NCI-H2029 treated with DMSO at 0.1 percent for 48 hours (cell line): ENCODE measurements around the gene OPN1SW.

Experiments used
- DNase-seq: peaks from one replicate; lab custom pipeline; 2025; lab: John Stamatoyannopoulos, UW

The OPN1SW gene

DNA sequence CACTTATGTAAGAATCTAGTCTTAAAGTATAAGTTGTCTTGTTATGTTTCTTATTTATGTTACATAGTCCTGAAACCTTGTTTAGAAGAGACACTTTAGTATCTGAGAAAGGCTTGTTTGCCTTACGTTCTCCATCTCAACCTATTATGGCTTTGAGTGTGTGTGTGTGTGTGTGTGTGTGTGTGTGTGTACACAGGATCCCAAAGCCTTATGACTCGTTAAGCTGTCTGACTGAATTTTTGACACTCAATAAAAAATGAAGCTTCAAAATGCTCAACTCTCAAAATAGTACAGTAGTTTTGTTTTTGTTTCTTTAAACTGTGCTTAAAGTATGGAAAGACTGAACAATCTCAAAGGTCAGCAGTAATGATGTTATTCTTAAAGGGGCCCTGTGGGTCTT lies 18.4 kb downstream of the OPN1SW start:
- no peak for DNase-seq

DNA sequence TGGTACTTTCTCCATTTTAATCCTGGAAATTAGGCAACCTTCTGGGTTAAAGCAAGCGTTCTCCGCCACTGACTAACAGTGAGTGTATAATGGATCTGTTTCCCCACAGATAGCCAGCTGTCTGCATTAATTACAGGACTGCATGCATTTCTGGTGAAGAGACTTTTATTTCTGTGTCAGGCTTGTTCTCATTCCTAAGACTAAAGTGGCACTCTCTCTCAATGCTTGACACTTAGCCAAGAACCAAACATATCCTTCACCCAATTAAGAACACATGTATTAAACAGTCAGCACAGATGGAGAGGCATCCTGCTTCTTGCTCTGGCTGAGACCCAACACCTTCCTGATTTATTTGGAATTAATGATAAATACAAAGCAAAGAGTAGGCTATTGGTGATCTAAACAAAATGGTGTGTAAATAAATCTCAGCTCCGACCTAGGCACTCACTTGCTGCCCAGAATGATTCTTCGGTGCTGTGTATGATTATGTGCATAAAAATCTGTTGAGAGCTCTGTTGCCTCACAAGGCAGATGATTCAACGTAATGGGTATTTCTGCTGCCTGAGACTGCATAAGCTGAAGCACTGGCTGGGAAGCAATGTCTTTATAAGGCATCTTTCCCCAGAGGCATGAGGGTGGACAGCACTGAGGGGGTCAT lies 19.6 kb downstream of the OPN1SW start:
- no peak for DNase-seq

DNA sequence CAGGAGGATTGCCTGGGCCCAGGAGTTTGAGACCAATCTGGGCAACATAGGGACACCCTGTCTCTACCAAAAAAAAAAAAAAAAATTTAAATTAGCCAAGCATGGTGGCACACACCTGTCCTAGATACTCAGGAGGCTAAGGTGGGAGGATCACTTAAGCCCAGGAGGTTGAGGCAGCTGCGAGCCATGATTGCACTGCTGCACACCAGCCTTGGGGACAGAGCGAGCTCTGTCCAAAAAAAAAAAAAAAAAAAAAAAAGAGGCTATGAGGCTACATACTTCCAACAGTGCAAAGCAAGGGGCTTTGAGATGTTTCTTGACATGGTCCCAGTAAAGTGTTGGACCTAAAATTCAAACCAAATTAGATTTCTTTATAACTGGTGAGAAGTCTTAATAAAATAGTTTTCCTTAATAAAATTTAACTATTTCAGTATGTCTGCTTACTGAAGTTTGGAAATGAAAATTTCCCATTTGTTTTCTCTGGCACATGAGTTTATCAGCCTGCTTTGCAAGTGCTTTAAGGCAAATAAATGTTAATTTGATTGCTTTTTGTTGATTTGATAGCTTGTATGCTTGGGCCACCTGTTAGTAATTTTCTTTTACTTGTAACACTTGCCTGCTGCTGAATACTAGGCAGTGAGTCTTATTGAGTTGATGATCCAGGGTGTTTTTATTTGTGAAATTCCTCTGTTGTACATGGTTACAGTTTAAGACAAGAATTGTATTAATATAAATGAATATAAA lies 20.3 kb downstream of the OPN1SW start:
- DNase-seq, result no peak

DNA sequence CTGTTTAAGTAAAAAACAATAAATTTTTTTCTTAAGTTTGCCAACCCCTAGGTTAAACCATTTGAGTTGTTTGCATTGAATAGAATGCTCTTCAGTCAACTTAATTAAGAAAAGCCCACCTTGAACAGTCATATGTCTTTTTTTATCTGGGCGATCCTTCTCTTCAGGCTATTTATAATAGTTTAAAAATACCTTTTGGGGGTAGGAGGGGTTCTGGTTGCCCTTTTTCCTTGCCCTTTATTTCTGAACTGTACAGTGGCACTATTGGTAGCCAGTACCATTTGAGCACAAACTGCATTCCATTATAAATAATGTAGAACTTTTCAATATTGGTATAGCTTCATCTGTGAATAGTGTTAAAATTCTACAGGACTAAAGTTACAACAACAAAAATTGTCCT lies 23.3 kb downstream of the OPN1SW start:
- DNase-seq, result no peak

DNA sequence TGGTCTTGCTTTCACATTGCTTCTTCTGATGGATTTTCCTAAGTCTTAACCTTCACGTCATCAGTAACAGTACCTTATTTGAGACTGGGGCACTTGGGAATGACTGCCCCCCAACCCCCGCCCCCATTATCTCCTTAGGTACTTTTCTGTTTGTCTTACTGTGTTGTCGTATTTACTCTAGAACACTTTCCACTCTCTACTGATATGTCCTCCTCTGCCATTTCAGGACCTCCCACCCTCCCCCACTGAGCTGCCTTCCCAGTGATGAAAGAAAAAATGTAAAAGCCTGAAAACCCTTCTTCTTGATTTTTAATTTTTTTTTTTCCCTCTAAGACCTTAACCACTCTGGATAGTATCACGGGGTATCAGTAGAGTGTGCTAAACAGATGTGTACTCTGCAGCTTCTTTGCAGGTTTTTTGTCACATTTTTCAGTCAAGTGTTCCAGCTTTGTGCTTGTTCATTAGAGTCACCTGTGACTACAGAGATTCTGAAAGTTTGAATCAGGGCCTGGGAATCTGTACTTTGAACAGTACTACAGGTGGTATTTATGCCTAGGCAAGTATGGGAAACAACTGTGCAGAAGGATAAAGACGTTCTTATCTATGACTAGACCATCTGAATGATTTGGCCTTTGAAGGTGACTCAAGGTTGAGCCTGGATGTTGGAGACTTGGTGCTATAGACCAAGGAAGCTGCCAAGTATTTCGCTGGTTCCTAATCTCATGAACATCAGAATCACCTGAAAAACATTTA lies 28.1 kb downstream of the OPN1SW start:
- DNase-seq, result no peak

DNA sequence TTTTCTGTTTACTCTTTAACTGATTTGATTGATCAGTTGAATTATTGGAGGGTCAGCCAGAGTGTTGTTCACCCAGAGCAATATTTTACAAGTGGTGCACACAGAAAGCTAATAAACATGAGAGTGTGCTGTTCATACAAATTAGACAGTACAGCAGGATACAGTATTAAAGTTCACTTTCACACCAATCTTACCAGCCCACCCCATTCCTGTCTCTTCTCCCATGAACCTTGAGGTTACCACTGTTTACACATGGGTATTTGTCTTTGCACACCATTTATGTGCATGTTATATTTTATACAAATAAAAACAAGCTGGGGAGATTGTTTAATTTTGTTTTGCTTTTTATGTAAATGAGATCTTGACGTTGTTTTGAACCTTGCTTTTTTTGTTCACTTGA lies 29.9 kb downstream of the OPN1SW start:
- no peak for DNase-seq

DNA sequence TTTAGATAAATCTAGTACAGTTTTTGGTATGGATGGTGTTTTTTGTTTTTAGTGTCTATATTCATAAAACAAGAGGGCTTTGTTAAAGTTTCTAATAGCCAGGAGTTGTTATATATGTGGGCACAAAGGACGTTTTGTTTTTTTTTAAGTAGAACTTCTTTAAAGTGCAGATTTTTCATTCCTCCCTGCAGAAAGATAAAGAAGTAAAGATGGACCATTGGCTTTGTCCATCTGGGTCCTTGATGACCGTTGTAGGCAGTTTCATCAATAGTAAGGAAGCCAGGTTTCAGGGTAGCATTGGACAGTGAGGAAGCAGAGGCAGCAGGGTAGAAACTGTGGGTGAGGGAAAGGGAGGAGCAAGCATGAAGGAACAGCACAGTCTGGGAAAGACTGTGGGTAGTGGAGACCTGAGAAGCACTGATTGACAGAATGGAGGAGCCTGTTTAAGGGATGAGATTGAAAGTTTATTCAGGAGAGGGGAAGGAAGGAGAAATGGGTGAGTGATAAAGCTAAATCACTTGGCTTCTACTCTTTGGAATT lies 31.2 kb downstream of the OPN1SW start:
- DNase-seq, result no peak

DNA sequence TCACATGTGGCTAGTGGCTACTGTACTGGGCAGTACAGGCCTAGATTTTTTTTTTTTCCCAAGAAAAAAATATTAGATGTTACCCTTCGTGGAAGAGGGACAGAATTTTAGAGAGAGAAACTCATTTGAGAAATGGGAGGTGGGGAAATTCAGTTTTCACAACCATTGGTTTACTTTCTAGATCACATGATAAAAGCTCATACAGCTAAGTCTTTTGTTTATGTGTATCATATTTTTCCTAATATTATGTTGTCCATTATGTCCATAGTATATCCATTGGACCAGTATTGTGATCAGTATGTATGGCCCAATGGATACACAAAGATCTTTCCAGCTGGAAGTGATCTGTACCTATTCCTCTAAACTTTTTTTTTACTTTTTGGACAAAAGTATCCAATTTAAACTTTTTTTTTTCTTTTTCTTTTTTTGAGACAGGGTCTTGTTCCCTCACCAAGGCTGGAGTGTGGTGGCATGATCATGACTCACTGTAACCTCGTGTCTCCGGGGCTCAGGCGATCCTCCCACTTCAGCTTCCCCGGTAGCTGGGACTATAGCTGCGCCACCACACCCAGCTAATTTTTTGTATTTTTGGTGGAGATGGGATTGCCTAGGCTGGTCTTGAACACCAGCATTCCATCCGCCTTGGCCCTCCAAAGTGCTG lies 32.4 kb downstream of the OPN1SW start:
- DNase-seq, result no peak

DNA sequence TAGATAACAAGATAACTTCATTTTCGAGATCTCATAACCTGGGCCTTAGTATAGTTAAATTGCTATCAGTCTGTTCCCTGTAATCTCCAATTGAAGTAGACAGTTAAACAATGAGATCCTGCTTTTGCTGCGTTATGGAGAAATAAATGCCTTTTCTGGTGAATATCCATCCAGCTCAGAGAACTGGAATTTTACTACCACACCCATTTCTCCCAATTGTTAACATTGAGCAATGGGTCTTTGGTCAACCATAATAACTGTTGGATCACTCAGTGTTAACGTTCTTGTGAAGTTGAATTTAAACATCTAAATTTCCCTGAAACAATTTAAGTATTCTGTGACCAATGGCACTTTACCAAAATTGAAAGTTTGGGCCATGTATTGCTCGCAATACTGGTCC lies 33.4 kb downstream of the OPN1SW start:
- no peak for DNase-seq

DNA sequence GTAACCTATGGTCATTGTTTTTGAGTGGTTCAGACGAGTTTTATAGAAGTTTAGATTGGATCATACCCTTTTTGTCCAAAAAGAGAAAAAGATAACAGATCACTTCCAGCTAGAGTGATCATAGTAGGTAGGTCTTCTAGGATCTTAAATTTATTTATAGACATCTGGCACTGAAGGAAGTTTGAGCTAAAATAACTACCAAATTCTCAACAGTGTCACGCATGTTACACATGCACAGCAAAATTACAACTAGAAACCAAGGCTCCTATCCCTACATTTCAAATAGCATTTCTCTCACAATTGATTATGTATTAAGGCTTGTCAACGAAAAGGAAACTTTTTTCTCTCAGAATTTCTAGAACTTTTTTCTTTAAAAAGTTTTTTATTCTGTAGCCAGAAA lies 34.1 kb downstream of the OPN1SW start:
- DNase-seq, result no peak

DNA sequence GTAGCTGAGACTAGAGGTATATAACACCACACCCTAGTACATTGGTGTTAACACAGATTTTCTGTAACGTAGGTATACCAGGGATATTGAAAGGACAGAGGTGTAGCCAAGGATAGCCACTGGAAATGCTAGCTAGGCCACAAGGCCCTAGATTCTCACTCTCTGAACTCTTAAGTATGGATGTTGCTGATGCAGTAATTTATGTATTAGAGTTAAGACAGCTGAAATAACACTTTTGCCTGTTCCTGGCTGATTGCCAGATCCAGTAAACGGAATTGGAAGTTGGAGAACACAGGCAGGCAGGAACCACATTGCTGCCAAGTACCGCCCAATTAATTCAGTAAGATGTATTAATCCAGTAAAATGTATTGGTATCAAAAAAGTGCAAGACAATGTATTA lies 34.6 kb downstream of the OPN1SW start:
- DNase-seq, result no peak

DNA sequence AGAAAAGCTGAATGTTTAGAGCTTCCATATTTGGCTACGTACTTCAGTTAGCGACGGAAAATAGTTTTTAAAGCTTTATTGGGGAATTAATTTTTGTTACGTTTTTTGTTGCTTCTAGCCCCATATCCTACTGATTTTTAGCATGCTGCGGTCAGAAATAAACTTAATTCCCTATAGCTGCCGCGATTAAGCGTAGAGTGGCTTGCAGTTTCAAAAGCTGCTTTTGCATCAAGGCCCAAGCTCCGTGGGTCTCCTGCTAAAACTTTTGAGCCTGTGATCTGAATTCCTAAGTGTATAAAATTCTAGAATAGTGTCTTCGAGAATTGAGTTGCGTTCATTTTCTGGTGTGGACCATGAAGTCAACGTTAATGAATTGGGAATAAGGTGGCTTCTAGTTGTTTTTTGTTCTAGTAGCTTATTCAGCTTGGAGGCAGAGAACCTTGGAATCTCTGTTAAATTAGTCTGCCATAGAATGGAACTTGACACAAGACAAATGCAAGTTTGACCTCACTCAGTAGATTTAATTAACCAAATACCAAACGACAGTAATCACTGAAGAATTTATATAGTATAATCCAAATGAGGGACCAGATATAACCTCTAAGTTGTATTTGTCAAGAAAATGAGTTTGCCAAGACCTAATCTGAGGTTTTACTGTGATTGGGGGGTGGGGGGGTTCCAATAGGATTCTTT lies 35.5 kb downstream of the OPN1SW start:
- no peak for DNase-seq

DNA sequence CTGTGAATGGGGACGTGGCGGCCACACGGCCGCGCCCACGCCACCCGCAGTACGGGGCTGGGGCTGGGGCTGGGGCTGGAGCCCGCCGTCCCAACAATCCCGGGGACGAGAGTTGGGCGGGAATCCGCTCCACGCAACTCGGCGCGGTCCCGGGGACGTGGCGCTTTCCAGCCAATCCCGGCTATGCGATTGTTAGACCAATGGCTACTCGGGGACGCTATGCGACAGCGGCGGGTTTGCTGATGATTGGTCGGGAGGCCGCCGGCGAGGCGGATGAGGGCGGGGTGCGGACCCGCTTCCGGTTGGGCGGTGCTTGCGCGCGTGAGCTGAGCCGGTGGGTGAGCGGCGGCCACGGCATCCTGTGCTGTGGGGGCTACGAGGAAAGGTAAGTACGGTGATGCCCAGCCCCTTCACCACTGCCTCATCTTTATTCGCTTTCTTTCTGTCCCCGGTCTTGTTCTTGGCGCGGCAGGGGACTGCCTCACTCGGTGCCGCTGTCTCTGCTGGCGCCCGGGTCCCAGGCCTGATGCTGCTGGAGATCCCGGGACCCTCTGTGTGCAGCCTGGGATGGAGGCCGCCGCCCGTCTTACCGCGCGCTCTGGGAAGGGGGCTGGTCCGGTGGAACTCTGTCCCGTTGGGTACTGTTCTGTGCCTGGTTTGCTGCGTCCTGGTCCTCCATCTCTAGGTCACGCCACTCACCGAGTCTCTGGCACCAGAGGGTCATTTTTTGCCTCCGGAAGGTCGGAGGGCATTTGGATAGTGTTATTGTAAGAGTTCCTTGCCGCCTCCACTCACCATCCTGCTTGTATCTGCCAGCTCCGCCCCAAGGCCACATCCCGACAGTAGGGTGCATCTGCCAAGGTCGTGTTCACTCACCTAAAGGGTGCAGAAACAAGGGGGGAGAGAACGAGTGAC lies 36.3 kb downstream of the OPN1SW start, which contains the start of gene CALU:
CALU (plus strand) TSS at position 312 of the 915 bp plus-strand sequence. CDS start 9,225 bp downstream, outside the sequence.
- DNase-seq, result peak; percentile 78

DNA sequence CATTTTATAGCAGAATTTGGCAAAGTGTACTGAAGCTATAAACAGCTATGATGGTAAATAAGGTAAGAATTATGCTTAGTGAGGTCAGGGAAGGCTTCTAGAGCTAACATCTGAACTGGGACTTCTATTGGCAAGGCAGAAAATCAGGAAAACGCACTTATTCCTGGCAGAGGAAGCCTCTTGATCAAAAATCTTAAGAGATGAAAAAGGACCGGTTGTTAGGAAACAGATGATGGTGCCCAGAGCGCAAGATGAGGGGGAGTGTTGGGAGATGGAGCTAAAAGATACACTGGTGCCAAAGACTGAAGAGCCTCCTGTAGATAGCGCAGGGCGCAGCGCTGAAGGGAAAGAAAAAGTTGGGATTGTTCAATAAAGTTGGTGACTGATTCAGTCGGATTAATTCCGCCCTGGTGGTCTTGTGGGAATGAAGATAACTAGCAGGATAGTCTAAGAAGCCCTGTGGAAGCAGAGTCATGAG lies 37.0 kb downstream of the OPN1SW start:
- no peak for DNase-seq

DNA sequence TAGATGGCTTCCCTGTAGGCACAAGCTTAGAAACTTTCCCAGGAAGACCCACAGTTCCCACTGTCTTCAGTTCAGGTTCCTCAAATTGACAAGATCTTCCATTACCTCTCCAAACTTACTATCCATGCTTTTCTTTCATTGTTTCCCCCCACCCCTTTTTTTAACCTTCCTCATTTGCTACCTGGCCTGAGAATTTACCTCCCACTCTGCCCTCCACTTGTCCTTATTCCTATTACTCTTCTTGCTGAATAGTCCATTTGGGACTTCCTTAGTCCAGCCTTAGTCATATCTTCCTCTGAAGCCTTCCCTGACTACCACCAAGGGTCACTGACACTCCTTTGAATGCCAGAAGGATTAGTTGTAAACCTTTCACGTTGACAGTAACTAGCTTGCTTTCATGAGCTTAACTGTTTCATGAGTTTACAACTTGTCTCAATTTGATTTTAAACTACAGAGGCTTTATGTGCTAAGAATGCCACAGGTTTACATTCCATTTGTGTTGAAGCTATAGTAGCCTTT lies 37.7 kb downstream of the OPN1SW start:
- no peak for DNase-seq

DNA sequence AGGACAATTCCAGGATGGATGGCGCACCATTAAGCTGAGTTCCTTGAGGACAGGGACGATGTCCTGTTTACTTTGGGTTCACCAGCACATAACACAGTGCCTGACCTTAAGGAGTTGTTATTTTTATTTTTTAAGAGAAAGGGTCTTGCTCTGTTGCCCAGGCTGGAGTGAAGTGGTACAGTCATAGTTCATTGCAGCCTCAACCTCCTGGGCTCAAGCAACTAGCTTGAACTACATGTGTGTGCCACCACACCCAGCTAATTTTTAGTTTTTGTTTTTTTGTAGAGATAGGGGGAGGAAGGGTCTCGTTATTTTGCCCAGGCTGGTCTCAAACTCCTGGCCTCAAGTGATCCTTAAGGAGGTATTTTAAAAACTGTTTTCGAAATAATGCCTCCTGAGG lies 38.2 kb downstream of the OPN1SW start:
- DNase-seq, result no peak

DNA sequence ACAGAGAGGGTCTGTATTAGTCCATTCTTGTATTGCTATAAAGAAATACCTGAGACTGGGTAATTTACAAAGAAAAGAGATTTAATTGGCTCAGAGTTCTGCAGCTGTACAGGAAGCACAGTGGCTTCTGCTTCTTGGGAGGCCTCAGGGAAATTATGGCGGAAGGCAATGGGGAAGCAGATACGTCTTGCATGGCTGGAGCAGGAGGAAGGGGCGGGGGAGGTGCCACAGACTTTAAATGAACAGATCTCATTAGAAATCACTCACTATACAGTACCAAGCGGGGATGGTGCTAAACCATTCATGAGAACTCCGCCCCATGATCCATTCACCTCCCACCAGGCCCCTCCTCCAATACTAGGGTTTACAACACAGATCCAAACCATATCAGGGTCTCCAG lies 40.2 kb downstream of the OPN1SW start:
- DNase-seq, result no peak

DNA sequence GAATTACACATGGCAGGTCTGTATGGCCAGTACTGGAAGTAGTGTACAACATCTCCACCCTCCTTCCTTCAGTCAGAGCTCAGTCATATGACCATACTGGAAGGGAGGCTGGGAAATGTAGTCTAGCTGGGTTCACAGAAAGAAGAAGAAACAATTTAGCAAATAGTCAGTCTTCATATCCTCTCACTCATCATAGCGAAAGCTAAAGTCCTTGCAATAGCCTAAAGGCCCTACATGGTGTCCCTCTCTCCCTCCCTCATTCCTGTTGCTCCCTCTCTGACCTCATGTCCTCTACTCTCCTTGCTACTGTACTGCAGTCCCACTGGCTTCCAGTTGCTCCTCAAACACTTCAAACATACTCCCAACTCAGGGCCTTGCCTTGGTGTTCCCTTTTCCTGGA lies 40.7 kb downstream of the OPN1SW start:
- DNase-seq, result no peak

DNA sequence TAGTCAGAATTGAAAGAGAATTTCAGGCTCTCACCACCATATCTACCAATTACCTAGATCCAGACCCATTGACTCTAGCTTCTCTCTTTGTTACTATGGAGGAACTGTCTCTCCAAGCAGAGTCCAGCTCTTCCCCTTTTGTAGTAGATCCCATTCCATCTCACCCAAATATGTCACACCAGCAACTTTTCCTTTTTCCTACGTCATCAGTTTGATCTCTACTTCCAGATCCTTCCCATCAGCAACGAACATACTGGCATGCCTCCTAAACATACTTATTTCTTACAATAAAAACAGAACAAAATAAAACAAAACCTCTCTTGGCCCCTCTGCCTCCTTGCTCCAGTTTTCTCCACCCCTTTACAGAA lies 42.3 kb downstream of the OPN1SW start:
- no peak for DNase-seq
